Transverse colon (tissue), 4 donors: ENCODE data around the gene GAS7.

Experiments used
- CTCF ChIP-seq, 5 experiments: fragments of 200-600 bp in 3 of 5; fragments of 450-650 bp in 2 of 5; sonication (generic) in 3 of 5; IDR thresholded peaks; 1 replicate in 2 of 5; 2 replicates in 3 of 5; pipeline ENCODE4 v1.5.1; 2016 to 2017; ENCODE audit warnings: antibody characterized with exemption in 5 of 5, inconsistent platforms in 3 of 5, mild to moderate bottlenecking in 2 of 5, moderate library complexity in 1 of 5
- EP300 ChIP-seq: sonication (generic); formaldehyde crosslinking; IDR thresholded peaks from one replicate; pipeline ENCODE4 v1.6.1; 2017; ENCODE audit warnings: antibody characterized with exemption, low read depth
- POLR2A ChIP-seq: fragments of 450-650 bp; IDR thresholded peaks from one replicate; pipeline ENCODE4 v1.6.1; 2016; ENCODE audit warnings: antibody characterized with exemption, mild to moderate bottlenecking, moderate library complexity
- POLR2AphosphoS5 ChIP-seq, 3 donors: sonication (generic); formaldehyde crosslinking; IDR thresholded peaks; one replicate each; pipeline ENCODE4 v1.6.1; 2016; ENCODE audit warnings: antibody characterized with exemption in 3 of 3

GRCh38 chr17:10034719-10035475 lies 163.5 kb downstream of the GAS7 start:
- TF ChIP-seq CTCF (IDR thresholded peaks at IDR 0.05) (no peak), POLR2A (no peak), EP300 (no peak), POLR2AphosphoS5 (IDR thresholded peaks at IDR 0.05) (no peak)
